HEK293 (cell line): Measurements from ENCODE around the gene CIRBP.
A peak's percentile ranks its signal among the peaks of the same experiment; 100 is the strongest.

Experiments
- EGR2 ChIP-seq: fragments of 450-650 bp; formaldehyde crosslinking; IDR thresholded peaks from 2 replicates; pipeline ENCODE4 v1.5.1; 2016; ENCODE audit warnings: low read depth, missing biosample characterization, missing genetic modification characterization
- KLF8 ChIP-seq: fragments of 450-650 bp; formaldehyde crosslinking; IDR thresholded peaks from 2 replicates; pipeline ENCODE4 v1.5.1; 2016; ENCODE audit warnings: missing biosample characterization, missing genetic modification characterization
- MEIS1 ChIP-seq: sonication (generic); formaldehyde crosslinking; IDR thresholded peaks from 2 replicates; pipeline ENCODE4 v1.8.1; 2022; ENCODE audit warnings: missing genetic modification reagents, mild to moderate bottlenecking, borderline replicate concordance
- OSR2 ChIP-seq: fragments of 450-650 bp; formaldehyde crosslinking; IDR thresholded peaks from 2 replicates; pipeline ENCODE4 v1.5.1; 2016; ENCODE audit warnings: missing biosample characterization, missing genetic modification characterization
- PRDM1 ChIP-seq: fragments of 450-650 bp; formaldehyde crosslinking; IDR thresholded peaks from 2 replicates; pipeline ENCODE4; 2016; ENCODE audit warnings: missing biosample characterization, missing genetic modification characterization
- SCRT1 ChIP-seq: fragments of 450-650 bp; formaldehyde crosslinking; IDR thresholded peaks from 2 replicates; pipeline ENCODE4 v1.5.1; 2016; ENCODE audit warnings: missing biosample characterization, missing genetic modification characterization, borderline replicate concordance
- YY2 ChIP-seq: fragments of 450-650 bp; formaldehyde crosslinking; IDR thresholded peaks from 2 replicates; pipeline ENCODE4 v1.5.1; 2016; ENCODE audit warnings: missing biosample characterization, missing genetic modification characterization
- ZEB2 ChIP-seq: fragments of 450-650 bp; formaldehyde crosslinking; IDR thresholded peaks from 2 replicates; pipeline ENCODE4 v1.5.1; 2016; ENCODE audit warnings: missing biosample characterization, missing genetic modification characterization
- ZFHX2 ChIP-seq: fragments of 450-650 bp; formaldehyde crosslinking; conservative IDR thresholded peaks from 2 replicates; pipeline ENCODE4 v1.5.1; 2016; ENCODE audit warnings: missing biosample characterization, missing genetic modification characterization
- ZNF132 ChIP-seq: fragments of 450-650 bp; formaldehyde crosslinking; IDR thresholded peaks from 2 replicates; pipeline ENCODE4 v1.5.1; 2017; ENCODE audit warnings: missing biosample characterization, missing genetic modification characterization, borderline replicate concordance
- ZNF174 ChIP-seq: fragments of 450-650 bp; formaldehyde crosslinking; IDR thresholded peaks from 2 replicates; pipeline ENCODE4 v1.5.0; 2017; ENCODE audit warnings: missing biosample characterization, mild to moderate bottlenecking, missing genetic modification characterization
- ZNF239 ChIP-seq: fragments of 450-650 bp; formaldehyde crosslinking; IDR thresholded peaks from 2 replicates; pipeline ENCODE4 v1.5.1; 2016; ENCODE audit warnings: missing biosample characterization, missing genetic modification characterization
- ZNF354C ChIP-seq: fragments of 450-650 bp; formaldehyde crosslinking; IDR thresholded peaks from 2 replicates; pipeline ENCODE4 v1.5.1; 2016; ENCODE audit warnings: missing biosample characterization, missing genetic modification characterization, low read depth, borderline replicate concordance
- ZNF366 ChIP-seq: fragments of 450-650 bp; formaldehyde crosslinking; conservative IDR thresholded peaks from 2 replicates; pipeline ENCODE4 v1.5.1; 2016; ENCODE audit warnings: missing biosample characterization, missing genetic modification characterization
- ZNF544 ChIP-seq: fragments of 450-650 bp; formaldehyde crosslinking; IDR thresholded peaks from 2 replicates; pipeline ENCODE4 v1.5.0; 2017; ENCODE audit warnings: missing biosample characterization, missing genetic modification characterization
- ZNF558 ChIP-seq: fragments of 450-650 bp; formaldehyde crosslinking; IDR thresholded peaks from 2 replicates; pipeline ENCODE4 v1.5.1; 2016; ENCODE audit warnings: missing biosample characterization, missing genetic modification characterization
- ZNF660 ChIP-seq: fragments of 450-650 bp; IDR thresholded peaks from 2 replicates; pipeline ENCODE4 v1.5.1; 2018; ENCODE audit warnings: missing biosample characterization, mild to moderate bottlenecking, missing genetic modification characterization
- TF ChIP-seq, protein P1 (sequence below): fragments of 450-650 bp; formaldehyde crosslinking; IDR thresholded peaks from 2 replicates; pipeline ENCODE4 v1.5.1; 2016; ENCODE audit warnings: missing biosample characterization, missing genetic modification characterization
- TF ChIP-seq, protein P2 (sequence below): fragments of 450-650 bp; formaldehyde crosslinking; IDR thresholded peaks from 2 replicates; pipeline ENCODE4 v1.5.1; 2016; ENCODE audit warnings: missing biosample characterization, missing genetic modification characterization
- TF ChIP-seq, protein P3 (sequence below): fragments of 450-650 bp; IDR thresholded peaks from 2 replicates; pipeline ENCODE4 v1.5.1; 2018; ENCODE audit warnings: missing biosample characterization, missing genetic modification characterization
- TF ChIP-seq, protein P4 (sequence below): fragments of 450-650 bp; formaldehyde crosslinking; IDR thresholded peaks from 2 replicates; pipeline ENCODE4 v1.5.1; 2016; ENCODE audit warnings: missing biosample characterization, missing genetic modification characterization

The CIRBP gene

GRCh38 chr19:1249990-1250436 lies 19.1 kb upstream of the CIRBP start (continued):
- TF ChIP-seq ZNF660 (peak; percentile 8; the same call in 1 of the 2 replicates), KLF8 (tag by site-specific recombination) (peak; percentile 38; the same call in 1 of the 2 replicates), ZNF544 (tag by site-specific recombination) (no peak), YY2 (no peak), ZFHX2 (tag by site-specific recombination) (no peak), ZNF174 (tag by site-specific recombination) (no peak), MEIS1 (CRISPR knock-in tag) (no peak), SCRT1 (tag by site-specific recombination) (no peak), ZNF558 (tag by site-specific recombination) (no peak), PRDM1 (tag by site-specific recombination) (no peak), ZNF132 (tag by site-specific recombination) (no peak), OSR2 (tag by site-specific recombination) (no peak), ZEB2 (tag by site-specific recombination) (peak; percentile 18), ZNF366 (tag by site-specific recombination) (no peak), ZNF239 (tag by site-specific recombination) (0 out of 2 replicates have a peak, but pooled peaks have one; percentile 32), EGR2 (tag by site-specific recombination) (no peak), ZNF354C (tag by site-specific recombination) (no peak)
- TF ChIP-seq, protein P1, sequence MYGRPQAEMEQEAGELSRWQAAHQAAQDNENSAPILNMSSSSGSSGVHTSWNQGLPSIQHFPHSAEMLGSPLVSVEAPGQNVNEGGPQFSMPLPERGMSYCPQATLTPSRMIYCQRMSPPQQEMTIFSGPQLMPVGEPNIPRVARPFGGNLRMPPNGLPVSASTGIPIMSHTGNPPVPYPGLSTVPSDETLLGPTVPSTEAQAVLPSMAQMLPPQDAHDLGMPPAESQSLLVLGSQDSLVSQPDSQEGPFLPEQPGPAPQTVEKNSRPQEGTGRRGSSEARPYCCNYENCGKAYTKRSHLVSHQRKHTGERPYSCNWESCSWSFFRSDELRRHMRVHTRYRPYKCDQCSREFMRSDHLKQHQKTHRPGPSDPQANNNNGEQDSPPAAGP, result peak; percentile 48; the same call in 1 of the 2 replicates
- TF ChIP-seq, protein P2, sequence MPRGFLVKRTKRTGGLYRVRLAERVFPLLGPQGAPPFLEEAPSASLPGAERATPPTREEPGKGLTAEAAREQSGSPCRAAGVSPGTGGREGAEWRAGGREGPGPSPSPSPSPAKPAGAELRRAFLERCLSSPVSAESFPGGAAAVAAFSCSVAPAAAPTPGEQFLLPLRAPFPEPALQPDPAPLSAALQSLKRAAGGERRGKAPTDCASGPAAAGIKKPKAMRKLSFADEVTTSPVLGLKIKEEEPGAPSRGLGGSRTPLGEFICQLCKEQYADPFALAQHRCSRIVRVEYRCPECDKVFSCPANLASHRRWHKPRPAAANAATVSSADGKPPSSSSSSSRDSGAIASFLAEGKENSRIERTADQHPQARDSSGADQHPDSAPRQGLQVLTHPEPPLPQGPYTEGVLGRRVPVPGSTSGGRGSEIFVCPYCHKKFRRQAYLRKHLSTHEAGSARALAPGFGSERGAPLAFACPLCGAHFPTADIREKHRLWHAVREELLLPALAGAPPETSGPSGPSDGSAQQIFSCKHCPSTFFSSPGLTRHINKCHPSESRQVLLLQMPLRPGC, result no peak
- TF ChIP-seq, protein P3, sequence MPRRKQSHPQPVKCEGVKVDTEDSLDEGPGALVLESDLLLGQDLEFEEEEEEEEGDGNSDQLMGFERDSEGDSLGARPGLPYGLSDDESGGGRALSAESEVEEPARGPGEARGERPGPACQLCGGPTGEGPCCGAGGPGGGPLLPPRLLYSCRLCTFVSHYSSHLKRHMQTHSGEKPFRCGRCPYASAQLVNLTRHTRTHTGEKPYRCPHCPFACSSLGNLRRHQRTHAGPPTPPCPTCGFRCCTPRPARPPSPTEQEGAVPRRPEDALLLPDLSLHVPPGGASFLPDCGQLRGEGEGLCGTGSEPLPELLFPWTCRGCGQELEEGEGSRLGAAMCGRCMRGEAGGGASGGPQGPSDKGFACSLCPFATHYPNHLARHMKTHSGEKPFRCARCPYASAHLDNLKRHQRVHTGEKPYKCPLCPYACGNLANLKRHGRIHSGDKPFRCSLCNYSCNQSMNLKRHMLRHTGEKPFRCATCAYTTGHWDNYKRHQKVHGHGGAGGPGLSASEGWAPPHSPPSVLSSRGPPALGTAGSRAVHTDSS (tag by site-specific recombination), result 0 out of 2 replicates have a peak, but pooled peaks have one; percentile 15
- TF ChIP-seq, protein P4, sequence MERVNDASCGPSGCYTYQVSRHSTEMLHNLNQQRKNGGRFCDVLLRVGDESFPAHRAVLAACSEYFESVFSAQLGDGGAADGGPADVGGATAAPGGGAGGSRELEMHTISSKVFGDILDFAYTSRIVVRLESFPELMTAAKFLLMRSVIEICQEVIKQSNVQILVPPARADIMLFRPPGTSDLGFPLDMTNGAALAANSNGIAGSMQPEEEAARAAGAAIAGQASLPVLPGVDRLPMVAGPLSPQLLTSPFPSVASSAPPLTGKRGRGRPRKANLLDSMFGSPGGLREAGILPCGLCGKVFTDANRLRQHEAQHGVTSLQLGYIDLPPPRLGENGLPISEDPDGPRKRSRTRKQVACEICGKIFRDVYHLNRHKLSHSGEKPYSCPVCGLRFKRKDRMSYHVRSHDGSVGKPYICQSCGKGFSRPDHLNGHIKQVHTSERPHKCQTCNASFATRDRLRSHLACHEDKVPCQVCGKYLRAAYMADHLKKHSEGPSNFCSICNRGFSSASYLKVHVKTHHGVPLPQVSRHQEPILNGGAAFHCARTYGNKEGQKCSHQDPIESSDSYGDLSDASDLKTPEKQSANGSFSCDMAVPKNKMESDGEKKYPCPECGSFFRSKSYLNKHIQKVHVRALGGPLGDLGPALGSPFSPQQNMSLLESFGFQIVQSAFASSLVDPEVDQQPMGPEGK, result peak; percentile 83
